ENCODE results near the gene CEP126.

Gene CEP126

DNA sequence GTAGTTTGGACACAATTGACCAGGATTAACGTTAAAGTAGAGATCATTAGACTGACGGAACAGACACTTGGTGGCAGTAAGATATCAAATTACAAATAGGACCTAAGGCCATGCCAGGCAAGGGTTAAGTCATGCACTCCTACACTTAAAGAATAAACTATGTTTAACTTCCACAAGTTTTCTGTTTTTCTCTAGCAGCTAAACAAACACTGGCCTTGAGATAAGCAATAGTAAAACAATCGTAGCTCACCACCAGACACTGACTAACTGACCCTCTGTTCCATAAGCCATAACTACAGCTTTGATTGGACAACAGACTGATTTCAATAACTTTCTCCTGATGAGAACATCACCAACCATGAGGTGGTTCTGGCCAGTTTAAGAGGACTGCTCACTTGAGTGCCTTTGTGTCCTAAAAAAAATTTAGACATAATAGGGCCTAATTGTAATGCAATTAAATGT is 2.0 kb upstream of the CEP126 start:
- Histone ChIP-seq H3F3A (ENCODE audit: insufficient read depth, low read length) (peaks cover 12% of the 10 kb centered on the region), H3K36me3 (replicated peaks; ENCODE audit: insufficient read depth, low read length) (no peaks in the 10 kb centered on the region), H3K27me3 (replicated peaks; ENCODE audit: insufficient read depth, low read length) (no peaks in the 10 kb centered on the region), H3K4me2 (ENCODE audit: low read depth, low read length) (no peak overlapping the region), H3K9me3 (replicated peaks; ENCODE audit: insufficient read depth, low read length) (no peaks in the 10 kb centered on the region), H4K20me1 (ENCODE audit: insufficient read depth, low read length) (no peaks in the 10 kb centered on the region), H3K9ac (ENCODE audit: low read length) (no peak overlapping the region), H2AFZ (ENCODE audit: low read length) (no peak overlapping the region), H3K4me3 (ENCODE audit: low read length) (no peak overlapping the region), H3K79me2 (ENCODE audit: low read length) (no peaks in the 10 kb centered on the region), H3K27ac (ENCODE audit: low read length) (no peak overlapping the region), H3K9me2 (replicated peaks; ENCODE audit: insufficient read depth, low read length) (no peaks in the 10 kb centered on the region), H3K4me1 (ENCODE audit: low read length) (peaks cover 13% of the 10 kb centered on the region)
- TF ChIP-seq EZH2 (optimal IDR thresholded peaks at IDR 0.05; ENCODE audit: low read depth, low read length) (no peak), EZH2phosphoT487 (IDR thresholded peaks at IDR 0.05; ENCODE audit: low read length) (no peak)
- TF ChIP-seq, protein P1, sequence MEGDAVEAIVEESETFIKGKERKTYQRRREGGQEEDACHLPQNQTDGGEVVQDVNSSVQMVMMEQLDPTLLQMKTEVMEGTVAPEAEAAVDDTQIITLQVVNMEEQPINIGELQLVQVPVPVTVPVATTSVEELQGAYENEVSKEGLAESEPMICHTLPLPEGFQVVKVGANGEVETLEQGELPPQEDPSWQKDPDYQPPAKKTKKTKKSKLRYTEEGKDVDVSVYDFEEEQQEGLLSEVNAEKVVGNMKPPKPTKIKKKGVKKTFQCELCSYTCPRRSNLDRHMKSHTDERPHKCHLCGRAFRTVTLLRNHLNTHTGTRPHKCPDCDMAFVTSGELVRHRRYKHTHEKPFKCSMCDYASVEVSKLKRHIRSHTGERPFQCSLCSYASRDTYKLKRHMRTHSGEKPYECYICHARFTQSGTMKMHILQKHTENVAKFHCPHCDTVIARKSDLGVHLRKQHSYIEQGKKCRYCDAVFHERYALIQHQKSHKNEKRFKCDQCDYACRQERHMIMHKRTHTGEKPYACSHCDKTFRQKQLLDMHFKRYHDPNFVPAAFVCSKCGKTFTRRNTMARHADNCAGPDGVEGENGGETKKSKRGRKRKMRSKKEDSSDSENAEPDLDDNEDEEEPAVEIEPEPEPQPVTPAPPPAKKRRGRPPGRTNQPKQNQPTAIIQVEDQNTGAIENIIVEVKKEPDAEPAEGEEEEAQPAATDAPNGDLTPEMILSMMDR (IDR thresholded peaks at IDR 0.05; ENCODE audit: low read length), result no peak
- no peak for DNase-seq

DNA sequence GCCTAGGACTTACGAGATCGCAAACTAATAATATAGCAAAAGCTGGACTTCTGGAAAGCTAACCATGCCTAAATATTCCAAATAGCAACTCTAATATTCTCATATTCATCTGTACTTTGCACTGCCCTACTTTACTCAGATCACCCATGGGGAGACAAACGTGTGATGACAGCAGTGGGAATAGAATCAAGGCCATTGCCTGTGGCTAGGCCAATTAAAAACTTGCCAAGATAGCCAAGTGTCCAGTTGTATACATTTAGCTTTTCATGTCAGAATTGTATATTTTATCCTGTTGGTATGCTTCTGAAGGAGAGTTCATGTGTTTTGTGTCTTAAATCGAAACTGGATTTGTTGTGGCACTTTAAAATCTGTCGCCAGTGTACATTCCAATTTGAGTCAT is 1.2 kb upstream of the CEP126 start:
- Histone ChIP-seq H3K9ac (ENCODE audit: low read length) (no peak overlapping the region), H3K9me3 (replicated peaks; ENCODE audit: insufficient read depth, low read length) (no peaks in the 10 kb centered on the region), H3F3A (ENCODE audit: insufficient read depth, low read length) (peaks cover 12% of the 10 kb centered on the region), H2AFZ (ENCODE audit: low read length) (0 out of 2 replicates have a peak overlapping the region, but pooled peaks have one; percentile 87), H3K9me2 (replicated peaks; ENCODE audit: insufficient read depth, low read length) (no peaks in the 10 kb centered on the region), H3K27ac (ENCODE audit: low read length) (no peak overlapping the region), H3K4me3 (ENCODE audit: low read length) (no peak overlapping the region), H4K20me1 (ENCODE audit: insufficient read depth, low read length) (no peaks in the 10 kb centered on the region), H3K79me2 (ENCODE audit: low read length) (no peaks in the 10 kb centered on the region), H3K36me3 (replicated peaks; ENCODE audit: insufficient read depth, low read length) (no peaks in the 10 kb centered on the region), H3K27me3 (replicated peaks; ENCODE audit: insufficient read depth, low read length) (no peaks in the 10 kb centered on the region), H3K4me2 (ENCODE audit: low read depth, low read length) (no peak overlapping the region), H3K4me1 (ENCODE audit: low read length) (peaks cover 13% of the 10 kb centered on the region)
- DNase-seq, result no peak
- TF ChIP-seq, protein P1 (IDR thresholded peaks at IDR 0.05; ENCODE audit: low read length), result no peak
- TF ChIP-seq EZH2 (optimal IDR thresholded peaks at IDR 0.05; ENCODE audit: low read depth, low read length) (no peak), EZH2phosphoT487 (IDR thresholded peaks at IDR 0.05; ENCODE audit: low read length) (no peak)

DNA sequence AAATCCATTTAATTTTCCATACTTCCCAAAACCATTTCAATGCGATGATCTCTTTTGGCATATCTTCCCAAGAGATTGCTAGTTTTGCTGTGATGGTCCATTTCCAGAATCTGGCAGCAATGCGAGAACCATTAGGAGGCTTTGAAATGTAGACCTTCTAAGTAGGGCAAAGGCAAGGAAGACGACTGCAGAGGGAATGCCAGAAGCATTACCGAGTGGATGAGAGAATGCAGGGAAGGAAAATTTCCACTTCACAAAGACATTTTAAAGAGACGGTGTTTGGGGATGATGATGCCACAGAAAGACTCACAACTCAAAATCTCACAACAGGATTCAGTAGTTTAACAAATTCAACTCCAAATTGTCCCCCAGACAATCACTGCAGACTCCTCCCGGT is 471 bp upstream of the CEP126 start:
- Histone ChIP-seq H2AFZ (ENCODE audit: low read length) (peak overlapping the region; percentile 87), H3K4me3 (ENCODE audit: low read length) (peak overlapping the region; percentile 84), H4K20me1 (ENCODE audit: insufficient read depth, low read length) (no peaks in the 10 kb centered on the region), H3K79me2 (ENCODE audit: low read length) (no peaks in the 10 kb centered on the region), H3K9me2 (replicated peaks; ENCODE audit: insufficient read depth, low read length) (no peaks in the 10 kb centered on the region), H3K4me1 (ENCODE audit: low read length) (peaks cover 13% of the 10 kb centered on the region), H3F3A (ENCODE audit: insufficient read depth, low read length) (peaks cover 12% of the 10 kb centered on the region), H3K9me3 (replicated peaks; ENCODE audit: insufficient read depth, low read length) (no peaks in the 10 kb centered on the region), H3K9ac (ENCODE audit: low read length) (peak overlapping the region; percentile 95; the same call in 1 of the 2 replicates), H3K27ac (ENCODE audit: low read length) (peak overlapping the region; percentile 96; the same call in 1 of the 2 replicates), H3K4me2 (ENCODE audit: low read depth, low read length) (peak overlapping the region; percentile 95), H3K36me3 (replicated peaks; ENCODE audit: insufficient read depth, low read length) (no peaks in the 10 kb centered on the region), H3K27me3 (replicated peaks; ENCODE audit: insufficient read depth, low read length) (no peaks in the 10 kb centered on the region)
- no peak for DNase-seq
- TF ChIP-seq EZH2phosphoT487 (IDR thresholded peaks at IDR 0.05; ENCODE audit: low read length) (no peak), EZH2 (optimal IDR thresholded peaks at IDR 0.05; ENCODE audit: low read depth, low read length) (no peak)
- TF ChIP-seq, protein P1 (IDR thresholded peaks at IDR 0.05; ENCODE audit: low read length), result no peak

Measured in MM.1S (cell line).